ENCODE results near the gene CA5A.
"Not testable (repeated sequence)": the region's sequence is repeated elsewhere in the genome, so short reads cannot be mapped to it uniquely, and the experiment has no call there.

CA5A gene

GRCh38 chr16:87887931-87888330, 48.4 kb downstream of the CA5A start:
- DNase-seq: not testable (repeated sequence)

GRCh38 chr16:87885371-87885967, 50.9 kb downstream of the CA5A start:
- DNase-seq: not testable (repeated sequence)

GRCh38 chr16:87882436-87883019, 53.8 kb downstream of the CA5A start:
- DNase-seq: no peak

- no peak for DNase-seq
These were observed 54.8 kb downstream of the CA5A start for GRCh38 chr16:87881324-87882200.

GRCh38 chr16:87880117-87880696, 56.1 kb downstream of the CA5A start:
- DNase-seq: no peak

- not testable (repeated sequence) for DNase-seq
These were observed 56.8 kb downstream of the CA5A start for GRCh38 chr16:87879411-87880013.

- DNase-seq: no peak
These were observed 57.6 kb downstream of the CA5A start for GRCh38 chr16:87878704-87879103.

GRCh38 chr16:87877942-87878507, 58.3 kb downstream of the CA5A start:
- no peak for DNase-seq

GRCh38 chr16:87874639-87875427, 61.5 kb downstream of the CA5A start:
- DNase-seq: no peak

GRCh38 chr16:87870418-87871291, 65.7 kb downstream of the CA5A start:
- DNase-seq: not testable (repeated sequence)

- DNase-seq: not testable (repeated sequence)
These were observed 66.4 kb downstream of the CA5A start for GRCh38 chr16:87869879-87870417.

GRCh38 chr16:87869061-87869878, 67.1 kb downstream of the CA5A start, which contains the start of gene SLC7A5:
SLC7A5 (minus strand) TSS chr16:87869507; CDS start chr16:87869422, 85 bp downstream.
- DNase-seq: peak; percentile 79

GRCh38 chr16:87868254-87869029, 67.9 kb downstream of the CA5A start:
- peak; percentile 46 for DNase-seq

- not testable (repeated sequence) for DNase-seq
These were observed 70.3 kb downstream of the CA5A start for GRCh38 chr16:87865902-87866555.

GRCh38 chr16:87864331-87864989, 71.9 kb downstream of the CA5A start:
- DNase-seq: no peak

GRCh38 chr16:87863327-87863635, 73.0 kb downstream of the CA5A start:
- not testable (repeated sequence) for DNase-seq

- not testable (repeated sequence) for DNase-seq
These were observed 73.6 kb downstream of the CA5A start for GRCh38 chr16:87862597-87863326.

Measured in NCI-H82 (cell line).